ENCODE measurements around the gene AEN.

Gene AEN, protein sequence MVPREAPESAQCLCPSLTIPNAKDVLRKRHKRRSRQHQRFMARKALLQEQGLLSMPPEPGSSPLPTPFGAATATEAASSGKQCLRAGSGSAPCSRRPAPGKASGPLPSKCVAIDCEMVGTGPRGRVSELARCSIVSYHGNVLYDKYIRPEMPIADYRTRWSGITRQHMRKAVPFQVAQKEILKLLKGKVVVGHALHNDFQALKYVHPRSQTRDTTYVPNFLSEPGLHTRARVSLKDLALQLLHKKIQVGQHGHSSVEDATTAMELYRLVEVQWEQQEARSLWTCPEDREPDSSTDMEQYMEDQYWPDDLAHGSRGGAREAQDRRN

GRCh38 chr15:88620995-88621772, at the start of gene AEN:
AEN (plus strand) TSS chr15:88621340; CDS start chr15:88626210, 4,870 bp downstream.
- peak; percentile 96 for DNase-seq

DNA sequence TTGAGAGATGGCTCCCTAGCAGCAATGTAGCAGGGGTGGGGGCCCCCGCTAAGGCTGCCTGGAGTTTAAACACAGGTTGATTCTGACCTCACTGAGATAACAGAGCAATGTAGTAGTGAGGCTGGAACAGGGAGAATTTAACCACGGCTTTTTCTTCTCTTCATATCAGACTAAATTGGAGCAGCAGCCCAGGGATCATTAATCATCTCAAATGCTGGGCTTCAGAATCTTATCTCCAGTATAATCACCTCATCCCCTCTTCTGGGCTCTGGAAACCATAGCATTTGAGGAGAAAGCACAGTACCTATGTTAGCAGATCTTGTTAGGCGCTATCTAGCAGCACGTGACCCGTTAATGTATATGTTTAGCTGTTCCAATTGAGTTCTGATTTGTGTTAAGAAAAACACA, 49.3 kb upstream of the AEN start:
- DNase-seq = no peak

DNA sequence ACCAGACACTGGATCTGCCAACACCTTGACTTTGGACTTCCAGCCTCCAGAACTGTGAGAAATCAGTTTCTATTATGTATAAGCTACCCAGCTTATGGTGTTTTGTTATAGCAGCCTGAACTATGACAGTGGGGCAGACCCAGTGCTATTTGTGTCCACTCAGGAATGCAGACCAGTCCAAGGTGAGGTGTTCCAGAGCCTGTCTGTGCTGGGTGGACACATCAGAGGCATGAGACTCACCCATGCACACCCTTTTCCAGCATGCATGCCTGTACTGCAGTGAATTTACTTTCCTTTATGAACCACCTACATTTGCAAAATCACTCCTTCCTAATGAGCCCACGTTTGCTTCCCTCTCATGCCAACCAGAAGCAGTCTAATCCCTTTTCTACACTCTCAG, 47.1 kb upstream of the AEN start:
- no peak for DNase-seq

DNA sequence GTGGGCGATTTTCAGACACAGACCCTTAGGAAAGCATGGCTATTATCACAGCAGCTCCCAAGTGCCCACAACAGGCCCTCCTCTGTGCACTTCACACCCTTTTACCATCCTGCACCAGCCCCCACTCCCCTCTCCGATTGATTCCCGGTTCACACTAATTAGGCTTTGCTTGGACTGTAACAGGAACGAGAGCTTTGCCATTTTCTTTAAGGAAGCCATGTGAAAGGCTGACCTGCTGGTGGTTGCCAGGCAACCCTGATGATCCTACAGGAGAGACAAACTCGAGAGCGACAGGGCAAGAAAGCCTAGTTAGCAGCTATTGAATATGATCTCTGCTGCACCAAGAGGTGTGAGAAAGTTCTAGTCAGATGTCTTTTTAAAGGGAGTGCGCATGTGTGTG, 46.5 kb upstream of the AEN start:
- no peak for DNase-seq

DNA sequence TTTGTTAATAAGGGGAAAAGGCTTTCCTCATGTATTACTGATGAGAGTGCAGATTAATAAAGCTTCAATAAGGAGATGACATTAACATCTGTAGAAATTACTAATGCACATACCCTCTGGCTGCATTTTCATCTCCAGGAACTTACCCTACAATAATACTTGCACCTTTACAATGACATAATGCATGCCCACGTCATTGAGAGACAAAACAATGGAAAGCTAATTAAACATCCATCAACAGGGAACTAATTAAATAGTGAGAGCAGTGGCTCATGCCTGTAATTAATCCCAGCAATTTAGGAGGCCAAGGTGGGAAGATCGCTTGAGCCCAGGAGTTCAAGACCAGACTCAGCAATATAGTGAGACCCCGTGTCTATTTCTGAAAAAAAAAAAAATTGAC, 41.8 kb upstream of the AEN start:
- DNase-seq = no peak

DNA sequence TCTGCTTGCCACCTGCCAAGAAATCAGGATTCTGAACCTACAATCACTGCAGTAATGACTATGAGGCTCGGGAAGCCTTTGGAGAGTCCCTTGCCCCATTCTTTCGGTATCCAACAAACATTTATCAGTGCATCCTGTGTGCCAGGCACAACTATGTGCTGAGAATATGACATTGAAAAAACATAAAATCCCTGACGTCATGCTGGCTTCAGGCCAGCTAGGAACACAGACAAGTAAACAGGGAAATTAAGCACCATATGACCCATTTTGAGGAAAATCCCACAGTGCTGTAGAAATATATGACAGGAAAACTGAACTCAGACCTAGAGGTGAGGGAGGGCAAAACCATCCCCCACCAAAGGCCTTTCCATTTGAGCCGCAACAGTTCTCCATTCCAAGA, 40.6 kb upstream of the AEN start:
- DNase-seq = no peak

DNA sequence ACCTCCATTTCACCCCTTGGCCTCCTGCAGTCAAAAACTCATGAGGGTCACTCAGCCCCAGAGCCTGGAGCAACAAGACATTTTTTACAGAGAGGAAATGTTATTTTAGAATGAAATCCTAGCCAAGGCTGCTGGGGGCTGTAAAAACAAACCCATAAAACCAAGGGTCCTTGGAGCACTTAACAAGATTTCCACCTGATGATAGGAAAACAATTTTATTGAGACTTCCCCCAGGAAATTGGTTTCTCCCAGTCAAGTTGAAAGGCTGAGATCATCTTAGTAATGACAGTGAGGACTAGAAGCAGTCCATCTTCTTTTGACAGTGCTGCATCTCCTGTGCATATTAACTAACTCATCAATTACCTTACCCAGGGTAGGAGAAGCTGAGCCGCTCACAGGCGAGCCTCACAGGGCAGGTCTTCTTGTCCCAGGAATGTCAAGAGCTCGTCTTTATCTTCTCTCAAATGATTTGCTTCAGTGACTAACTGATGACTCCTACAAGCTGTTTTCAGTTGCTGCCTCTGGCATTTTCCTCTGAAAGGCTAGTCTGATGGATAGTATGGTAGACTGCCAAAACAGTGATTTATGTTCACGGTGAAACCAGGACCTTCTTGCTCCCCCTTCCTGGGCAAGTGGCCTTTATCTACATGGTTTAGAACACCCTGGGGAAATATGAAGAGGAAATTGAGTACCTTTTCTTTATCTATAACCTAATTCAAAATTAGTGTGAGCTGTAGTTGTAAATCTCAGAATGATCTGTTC, 34.6 kb upstream of the AEN start:
- no peak for DNase-seq

DNA sequence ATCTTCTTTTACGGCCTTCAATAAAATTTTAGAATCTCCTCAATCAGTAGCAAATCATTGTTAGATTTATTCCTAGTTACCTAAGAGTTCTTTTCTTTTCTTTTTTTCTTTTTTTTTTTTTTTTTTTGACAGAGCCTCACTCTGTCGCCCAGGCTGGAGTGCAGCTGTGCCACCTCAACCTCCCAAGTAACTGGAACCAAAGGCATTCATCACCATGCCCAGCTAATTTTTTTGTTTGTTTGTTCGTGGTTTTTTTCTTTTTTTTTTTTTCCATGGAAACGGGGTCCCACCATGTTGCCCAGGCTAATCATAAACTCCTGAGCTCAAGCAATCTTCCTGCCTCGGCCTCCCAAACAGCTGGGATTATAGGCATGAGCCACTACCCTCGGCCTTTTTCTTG, 30.4 kb upstream of the AEN start:
- DNase-seq = no peak

GRCh38 chr15:88591384-88591783, 29.8 kb upstream of the AEN start:
- no peak for DNase-seq

- DNase-seq = no peak
Observed at GRCh38 chr15:88603885-88604284, 17.3 kb upstream of the AEN start.

DNA sequence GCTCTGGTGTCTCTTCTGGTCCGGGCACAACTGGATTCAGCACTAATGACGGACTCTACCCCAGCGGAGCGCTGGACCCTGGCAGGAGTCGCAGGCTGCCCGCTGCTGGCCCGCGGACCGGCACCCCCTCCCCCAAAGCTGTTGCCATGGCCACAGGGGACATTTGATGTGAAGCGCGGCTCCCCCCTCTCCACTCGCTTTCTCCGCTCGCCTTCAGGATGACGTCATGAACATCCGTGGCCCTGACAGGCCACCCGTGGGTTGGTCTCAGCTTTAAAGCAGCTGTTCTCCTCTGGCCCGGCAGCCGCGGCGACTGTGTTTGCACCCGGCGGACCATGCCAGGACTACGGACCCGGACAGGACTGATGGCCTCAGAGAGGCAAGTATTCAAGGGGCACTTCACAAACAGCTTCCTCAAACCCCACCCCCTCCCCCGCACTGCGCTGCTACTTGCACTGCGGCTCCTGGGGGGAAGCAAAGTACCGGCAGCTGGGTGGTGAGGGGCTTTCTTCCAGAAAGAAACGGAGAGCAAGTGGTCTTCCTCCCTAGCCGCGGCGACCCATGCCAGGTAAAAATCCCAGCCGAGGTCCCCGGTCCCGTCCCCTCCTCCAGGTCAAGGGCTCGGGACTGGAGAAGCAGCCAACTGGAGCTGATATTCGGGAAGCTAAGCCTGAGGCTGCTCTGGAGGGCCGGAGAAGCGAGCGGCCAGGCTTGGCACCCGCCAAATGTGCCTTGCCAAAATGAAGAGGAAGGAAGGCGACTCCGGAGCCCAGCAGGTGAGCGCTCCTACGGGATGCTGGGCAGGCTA, 16.6 kb upstream of the AEN start:
- no peak for DNase-seq

- no peak for DNase-seq
Observed at GRCh38 chr15:88605189-88606069, 15.7 kb upstream of the AEN start.

DNA sequence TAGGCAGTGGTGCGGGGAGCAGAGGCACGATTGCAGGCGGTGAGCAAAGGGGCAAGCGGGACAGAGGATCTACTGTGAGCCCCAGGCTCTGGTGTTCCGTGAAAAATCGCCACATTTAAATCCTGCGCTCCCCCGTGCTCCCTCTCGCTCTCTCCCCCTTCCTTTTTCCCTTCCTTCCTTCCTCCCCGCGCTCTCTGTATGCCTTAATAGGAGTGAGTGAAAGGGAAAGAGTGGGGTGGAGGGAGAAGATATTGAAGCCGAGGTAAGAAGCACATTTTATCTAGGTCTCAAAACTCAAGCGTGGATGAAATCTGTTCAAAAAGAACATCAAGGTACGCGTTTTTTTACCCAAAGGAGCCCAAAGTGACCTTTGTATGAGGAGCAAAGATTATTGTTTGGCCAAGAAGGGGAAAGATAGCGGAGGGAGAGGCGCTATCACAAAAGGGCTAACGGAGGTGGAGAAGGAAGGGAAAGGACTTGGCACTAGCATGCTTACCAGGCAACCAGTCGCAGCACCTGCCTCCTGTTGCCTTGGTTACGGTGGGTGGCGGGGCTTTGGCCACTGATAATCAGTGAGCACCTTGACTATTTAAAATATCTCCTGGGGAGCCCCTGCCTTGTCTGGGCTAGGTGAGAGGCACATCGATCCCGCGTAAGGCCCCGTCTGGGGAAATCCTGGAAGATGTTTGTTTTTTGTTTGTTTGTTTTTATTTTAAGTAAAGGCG, 14.9 kb upstream of the AEN start:
- no peak for DNase-seq

DNA sequence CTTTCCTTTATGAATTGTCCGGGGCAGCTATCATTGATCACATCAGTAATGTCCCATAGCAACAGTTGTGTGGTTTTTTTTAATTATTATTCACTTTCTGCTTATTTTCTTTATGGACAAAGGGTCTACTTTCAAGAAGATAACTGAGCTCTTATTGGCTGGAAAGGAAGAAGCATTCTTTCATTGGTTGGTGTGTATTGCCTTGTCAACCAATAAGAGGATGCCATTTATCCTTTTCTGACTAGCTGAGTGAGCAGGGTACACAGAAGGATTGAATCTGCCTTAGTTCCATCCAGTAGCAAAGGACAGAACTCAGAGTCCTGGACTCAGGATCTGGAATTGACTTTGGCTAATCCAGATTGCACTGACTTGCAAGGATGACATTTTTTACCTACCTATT, 13.2 kb upstream of the AEN start:
- no peak for DNase-seq

GRCh38 chr15:88608607-88609181, 12.4 kb upstream of the AEN start:
- no peak for DNase-seq

DNA sequence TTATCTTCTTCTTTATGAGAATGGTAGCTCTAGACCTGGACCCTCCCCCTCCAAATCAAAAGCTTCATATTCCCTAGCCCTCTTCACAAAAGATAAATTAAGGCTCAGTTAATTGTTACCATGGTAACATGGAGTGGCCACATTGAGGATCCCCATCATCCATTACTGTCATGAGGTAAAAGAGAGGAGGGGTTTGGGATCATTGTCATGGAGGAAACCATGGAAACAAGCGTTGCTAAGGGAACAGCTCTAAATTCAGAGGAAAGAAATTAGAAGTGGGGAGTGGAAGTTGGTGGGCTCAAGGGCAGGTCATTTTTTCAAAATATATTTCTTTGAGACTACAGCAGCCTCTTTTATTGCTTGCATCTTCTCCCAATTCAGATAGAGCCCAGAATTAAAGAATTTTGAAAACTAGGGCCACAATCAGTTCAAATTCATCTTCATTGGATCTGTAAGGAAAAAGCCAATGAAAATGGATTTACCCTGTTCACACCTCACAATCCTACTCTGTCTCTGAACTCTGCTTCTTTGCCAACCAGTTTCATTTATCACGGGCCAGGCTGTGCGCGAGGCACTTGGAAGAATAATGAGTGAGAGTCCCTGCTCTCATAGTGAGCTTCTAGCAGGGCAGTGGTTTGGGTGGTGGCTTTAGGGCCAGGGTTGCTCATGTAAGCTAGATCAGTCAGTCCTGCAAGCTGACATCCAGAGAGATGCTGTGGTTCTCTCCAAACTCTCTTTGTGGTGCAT, 11.6 kb upstream of the AEN start:
- no peak for DNase-seq

DNA sequence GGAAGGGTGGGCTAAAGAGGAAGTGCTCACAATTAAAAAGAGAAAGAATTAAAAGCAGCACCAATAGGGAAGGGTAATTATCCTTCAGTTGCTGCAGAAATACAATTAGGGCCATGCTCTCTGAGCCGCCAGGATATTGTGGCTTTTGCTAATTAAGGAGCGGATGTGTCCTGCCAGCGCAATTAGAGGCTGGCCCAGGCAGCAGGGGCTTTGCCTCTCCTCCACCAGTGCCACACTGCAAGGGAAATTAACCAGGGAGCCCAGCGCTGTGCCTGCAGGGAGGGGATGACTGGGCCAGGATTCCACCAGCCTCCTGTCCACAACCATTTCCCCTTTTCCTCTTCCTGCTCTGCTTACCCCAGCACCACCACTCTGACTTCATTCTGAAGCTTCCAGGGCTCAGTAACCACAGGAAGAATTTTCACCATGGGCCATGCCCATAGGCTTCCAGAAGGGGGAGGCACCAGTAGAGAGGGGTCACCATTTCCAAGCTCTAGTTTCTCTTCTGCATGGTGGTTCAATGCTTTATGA, 10.4 kb upstream of the AEN start:
- DNase-seq = peak; percentile 56

DNA sequence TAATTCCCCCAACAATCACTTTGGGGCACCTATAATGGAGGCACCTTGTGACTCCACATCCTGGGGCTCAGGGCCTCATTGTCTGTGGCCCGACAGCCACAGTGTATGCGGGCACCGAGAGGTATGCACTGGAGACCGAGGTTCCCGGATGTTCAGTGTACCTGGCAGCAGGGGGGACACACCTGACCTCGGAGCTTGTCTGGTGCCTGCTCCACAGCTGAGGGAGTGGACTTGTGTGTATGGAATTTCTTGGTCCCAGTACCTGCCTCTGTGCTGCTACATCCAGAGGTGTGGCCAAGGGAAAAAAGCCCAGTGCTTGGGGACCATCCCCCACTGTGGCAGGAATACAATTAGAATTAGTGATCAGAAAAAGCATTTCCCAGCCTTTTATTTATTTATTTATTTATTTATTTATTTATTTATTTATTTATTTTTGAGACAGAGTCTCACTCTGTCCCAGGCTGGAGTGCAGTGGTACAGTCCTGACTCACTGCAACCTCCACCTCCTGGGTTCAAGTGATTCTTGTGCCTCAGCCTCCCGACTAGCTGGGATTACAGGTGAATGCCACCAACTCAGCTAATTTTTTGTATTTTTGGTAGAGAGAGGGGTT, 8.8 kb upstream of the AEN start:
- no peak for DNase-seq
